NB4 (cell line): ENCODE measurements around the gene LMO1.

ENCODE experiments used
- POLR2A ChIP-seq: IDR thresholded peaks from 2 replicates; pipeline ENCODE4 v1.6.1; 2011; ENCODE audit warnings: mild to moderate bottlenecking; ENCODE audit not compliant: insufficient read length; ENCODE audit errors: extremely low read depth
- TF ChIP-seq, protein P1 (sequence below): IDR thresholded peaks from one replicate; pipeline ENCODE4 v1.5.1; 2012; ENCODE audit warnings: low read depth, low read length

GRCh38 chr11:8290081-8290810, 26.6 kb upstream of the LMO1 start:
- TF ChIP-seq, protein P1, sequence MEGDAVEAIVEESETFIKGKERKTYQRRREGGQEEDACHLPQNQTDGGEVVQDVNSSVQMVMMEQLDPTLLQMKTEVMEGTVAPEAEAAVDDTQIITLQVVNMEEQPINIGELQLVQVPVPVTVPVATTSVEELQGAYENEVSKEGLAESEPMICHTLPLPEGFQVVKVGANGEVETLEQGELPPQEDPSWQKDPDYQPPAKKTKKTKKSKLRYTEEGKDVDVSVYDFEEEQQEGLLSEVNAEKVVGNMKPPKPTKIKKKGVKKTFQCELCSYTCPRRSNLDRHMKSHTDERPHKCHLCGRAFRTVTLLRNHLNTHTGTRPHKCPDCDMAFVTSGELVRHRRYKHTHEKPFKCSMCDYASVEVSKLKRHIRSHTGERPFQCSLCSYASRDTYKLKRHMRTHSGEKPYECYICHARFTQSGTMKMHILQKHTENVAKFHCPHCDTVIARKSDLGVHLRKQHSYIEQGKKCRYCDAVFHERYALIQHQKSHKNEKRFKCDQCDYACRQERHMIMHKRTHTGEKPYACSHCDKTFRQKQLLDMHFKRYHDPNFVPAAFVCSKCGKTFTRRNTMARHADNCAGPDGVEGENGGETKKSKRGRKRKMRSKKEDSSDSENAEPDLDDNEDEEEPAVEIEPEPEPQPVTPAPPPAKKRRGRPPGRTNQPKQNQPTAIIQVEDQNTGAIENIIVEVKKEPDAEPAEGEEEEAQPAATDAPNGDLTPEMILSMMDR, result no peak
- TF ChIP-seq POLR2A, result no peak
